Hindlimb muscle (tissue), 1 donor: ENCODE results near the gene GNB1. TPM values are rescaled to one million over a fixed set of nuclear protein-coding genes. Genes with fewer than 3 reads are reported as not detected.

ENCODE experiments used
- DNase-seq: peaks from one replicate; pipeline ENCODE4 v3.0.0-alpha.2; 2013
- polyA plus RNA-seq: library from polyadenylated mRNA; unstranded; fragments of 120-200 nt; gene quantifications from one replicate; pipeline ENCODE4 v1.2.1, GENCODE V29; 2013; ENCODE audit not compliant: insufficient read length

GNB1 gene
- polyA plus RNA-seq, 1 donor = 164 TPM

- no peak for DNase-seq
Observed at GRCh38 chr1:1910033-1910465, 19.2 kb upstream of the GNB1 start.

GRCh38 chr1:1908506-1908791, 17.6 kb upstream of the GNB1 start:
- DNase-seq = no peak

GRCh38 chr1:1907098-1907736, 16.3 kb upstream of the GNB1 start:
- DNase-seq = no peak

GRCh38 chr1:1906185-1907097, 15.6 kb upstream of the GNB1 start:
- peak; percentile 81 for DNase-seq

- no peak for DNase-seq
Observed at GRCh38 chr1:1903224-1903623, 12.3 kb upstream of the GNB1 start.

- DNase-seq = no peak
Observed at GRCh38 chr1:1901641-1902294, 10.9 kb upstream of the GNB1 start.

GRCh38 chr1:1900883-1901640, 10.2 kb upstream of the GNB1 start:
- no peak for DNase-seq

- DNase-seq = no peak
Observed at GRCh38 chr1:1899967-1900327, 9.1 kb upstream of the GNB1 start.

- no peak for DNase-seq
Observed at GRCh38 chr1:1899266-1899966, 8.5 kb upstream of the GNB1 start.

- DNase-seq = no peak
Observed at GRCh38 chr1:1898246-1898933, 7.5 kb upstream of the GNB1 start.

GRCh38 chr1:1895456-1896336, 4.8 kb upstream of the GNB1 start:
- DNase-seq = no peak

- no peak for DNase-seq
Observed at GRCh38 chr1:1895060-1895418, 4.2 kb upstream of the GNB1 start.

GRCh38 chr1:1894354-1895059, 3.6 kb upstream of the GNB1 start:
- DNase-seq = no peak

GRCh38 chr1:1893997-1894353, 3.1 kb upstream of the GNB1 start:
- DNase-seq = no peak

GRCh38 chr1:1893291-1893985, 2.6 kb upstream of the GNB1 start:
- no peak for DNase-seq

GRCh38 chr1:1892763-1893120, 1.9 kb upstream of the GNB1 start:
- DNase-seq = no peak

- DNase-seq = no peak
Observed at GRCh38 chr1:1892079-1892762, 1.3 kb upstream of the GNB1 start.

- peak; percentile 53 for DNase-seq
Observed at GRCh38 chr1:1891349-1892078, 627 bp upstream of the GNB1 start.
